Measurements from ENCODE around the gene USP15.

GRCh38 chr12:62268956-62269355, 8.8 kb downstream of the USP15 start:
- TF ChIP-seq CTCF (IDR thresholded peaks at IDR 0.05): no peak
- no peak for TF ChIP-seq POLR2A (IDR thresholded peaks at IDR 0.05)
